NCI-H524 treated with DMSO at 0.1 percent for 48 hours (cell line): ENCODE results near the gene SCAANT1.

Source experiments
- DNase-seq: peaks from one replicate; lab custom pipeline; 2025; lab: John Stamatoyannopoulos, UW

Gene SCAANT1

DNA sequence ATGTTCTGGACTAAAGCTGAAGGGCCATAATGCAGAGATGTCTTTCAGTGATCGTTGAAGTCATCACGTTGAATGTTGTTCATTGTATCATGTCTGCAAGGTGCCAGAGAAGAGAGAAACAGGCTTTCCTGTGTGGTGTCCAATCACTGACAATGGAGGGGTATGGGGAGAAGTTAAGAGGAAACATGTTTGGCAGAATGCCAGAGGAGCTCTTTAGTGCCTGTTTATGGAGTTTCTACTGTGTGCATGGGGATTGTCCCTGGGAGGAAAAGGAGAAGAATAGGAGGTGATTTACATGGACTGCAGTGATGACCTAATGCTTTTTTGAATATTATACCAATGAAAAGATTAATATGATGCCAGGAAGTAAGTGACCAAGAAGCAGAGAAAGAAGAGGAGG lies 11.7 kb downstream of the SCAANT1 start:
- DNase-seq: no peak

GRCh38 chr3:63900010-63900409 lies 12.2 kb downstream of the SCAANT1 start:
- no peak for DNase-seq

GRCh38 chr3:63896332-63897030 lies 15.7 kb downstream of the SCAANT1 start:
- no peak for DNase-seq

DNA sequence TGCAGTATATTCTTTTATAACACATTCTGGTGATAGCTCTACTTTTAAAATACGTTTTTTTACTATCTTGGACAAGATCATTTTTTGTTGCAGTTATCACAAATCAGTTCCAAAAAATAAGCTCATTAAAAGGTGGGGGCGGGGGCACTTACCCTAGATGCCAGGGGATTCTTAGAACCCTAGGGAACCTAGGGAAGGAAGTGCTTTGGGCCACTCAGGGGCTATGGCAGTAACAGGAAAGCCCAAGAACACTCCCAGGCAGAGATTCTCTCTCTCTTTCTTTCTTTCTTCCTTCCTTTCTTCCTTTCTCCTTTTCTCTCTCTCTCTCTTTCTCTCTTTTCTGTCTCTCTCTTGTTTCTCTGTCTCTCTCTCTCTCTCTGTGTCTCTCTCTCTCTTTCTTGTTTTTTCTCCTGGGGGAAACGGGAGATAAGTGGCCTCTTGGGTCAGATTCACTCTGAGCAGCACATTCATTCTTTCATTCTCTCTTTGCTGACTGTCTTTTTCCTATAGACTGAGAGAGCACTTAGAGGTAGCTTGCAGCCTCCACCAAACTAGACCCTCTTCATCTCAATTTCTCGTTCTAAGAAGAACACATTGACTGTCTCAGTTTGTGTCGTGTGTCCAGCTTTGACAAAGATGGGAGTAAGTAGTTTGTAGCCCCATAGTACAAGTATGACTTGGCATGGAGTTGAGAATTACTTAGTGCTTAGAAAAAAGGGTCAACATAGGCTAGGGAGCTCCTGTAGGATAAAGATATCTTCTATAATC lies 16.6 kb downstream of the SCAANT1 start:
- DNase-seq: no peak

- no peak for DNase-seq
These were observed 19.3 kb downstream of the SCAANT1 start for GRCh38 chr3:63892773-63893352.

DNA sequence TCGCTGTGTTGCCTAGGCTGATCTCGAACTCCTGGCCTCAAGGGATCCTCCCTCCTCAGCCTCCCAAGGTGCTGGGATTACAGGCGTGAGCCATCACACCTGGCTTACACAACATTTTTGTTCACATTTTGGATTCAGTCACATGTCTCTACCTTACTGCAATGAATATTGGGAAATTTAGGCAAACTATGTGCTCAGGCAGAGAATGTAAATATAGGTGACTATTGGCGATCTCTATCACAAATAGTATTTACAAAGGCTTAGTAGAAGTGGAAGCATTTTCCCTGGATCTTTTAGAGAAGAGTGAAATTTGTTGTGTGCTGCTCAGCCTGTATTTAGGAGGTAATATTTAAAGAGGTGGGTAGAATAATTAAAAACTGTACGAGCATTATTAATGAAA lies 20.7 kb downstream of the SCAANT1 start:
- no peak for DNase-seq

GRCh38 chr3:63886858-63887257 lies 25.3 kb downstream of the SCAANT1 start:
- no peak for DNase-seq

GRCh38 chr3:63880653-63881052 lies 31.5 kb downstream of the SCAANT1 start:
- DNase-seq: no peak

DNA sequence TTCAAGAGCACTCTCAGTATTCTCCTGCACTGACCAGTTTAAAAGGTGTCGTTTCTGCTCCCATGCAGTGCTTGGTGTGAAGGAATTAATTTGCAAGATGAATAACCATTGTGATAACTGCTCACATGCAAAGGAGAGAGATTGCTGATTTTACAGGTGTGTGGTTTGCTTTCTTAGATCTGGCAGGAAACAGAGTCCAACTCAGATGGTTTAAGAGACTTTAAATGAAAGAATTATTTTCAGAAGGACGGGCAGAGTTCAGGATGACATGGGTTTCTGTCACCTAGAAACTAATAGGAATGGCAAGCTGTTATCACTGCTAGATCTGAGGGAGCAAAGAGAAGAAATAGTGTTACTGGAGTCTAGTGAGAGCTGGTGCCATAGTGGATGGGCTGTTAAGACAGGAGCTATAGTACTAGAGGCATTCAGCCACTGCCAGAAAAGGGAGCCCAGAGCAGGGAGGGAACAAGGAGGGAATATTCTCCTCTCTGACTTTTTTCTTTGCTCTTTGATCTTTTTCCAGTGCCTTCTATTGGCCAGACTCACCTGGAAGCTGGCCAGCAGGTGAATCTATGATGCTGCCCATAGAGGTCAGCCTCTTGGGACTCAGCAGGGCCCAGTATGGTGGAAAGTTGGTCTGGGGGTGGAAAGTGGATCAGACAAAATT lies 33.7 kb downstream of the SCAANT1 start:
- DNase-seq: no peak

DNA sequence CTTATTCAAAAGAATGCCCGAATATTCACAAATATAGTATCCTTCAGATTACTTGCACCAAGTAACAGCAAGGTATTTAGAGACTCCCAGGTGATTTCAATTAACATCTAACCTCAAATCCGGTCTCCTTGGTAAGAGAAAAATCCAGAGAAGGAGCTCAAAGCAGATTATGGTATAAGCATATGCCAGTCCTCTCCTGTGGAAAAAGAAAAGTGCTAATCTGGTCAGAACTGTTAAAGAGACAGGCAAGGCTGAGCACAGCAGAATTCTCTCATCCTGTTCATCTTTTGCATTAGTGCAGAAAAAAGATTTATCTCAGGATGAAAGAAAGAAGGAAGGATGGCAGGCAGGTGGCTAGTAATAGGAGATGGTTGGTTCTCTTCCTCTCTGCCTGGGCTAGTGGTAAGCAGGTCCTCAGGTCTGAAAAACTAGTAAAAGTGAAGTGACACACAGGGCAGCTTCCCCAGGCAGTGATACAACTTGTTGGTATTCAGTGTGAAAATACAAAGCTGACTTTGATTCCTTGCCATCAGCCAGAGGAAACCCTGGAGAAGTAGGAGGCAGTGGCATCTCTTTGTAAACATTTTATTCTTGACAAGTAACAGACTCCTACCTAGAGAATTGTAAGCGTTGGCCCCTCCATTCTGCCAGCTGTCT lies 34.3 kb downstream of the SCAANT1 start:
- DNase-seq: peak; percentile 7

DNA sequence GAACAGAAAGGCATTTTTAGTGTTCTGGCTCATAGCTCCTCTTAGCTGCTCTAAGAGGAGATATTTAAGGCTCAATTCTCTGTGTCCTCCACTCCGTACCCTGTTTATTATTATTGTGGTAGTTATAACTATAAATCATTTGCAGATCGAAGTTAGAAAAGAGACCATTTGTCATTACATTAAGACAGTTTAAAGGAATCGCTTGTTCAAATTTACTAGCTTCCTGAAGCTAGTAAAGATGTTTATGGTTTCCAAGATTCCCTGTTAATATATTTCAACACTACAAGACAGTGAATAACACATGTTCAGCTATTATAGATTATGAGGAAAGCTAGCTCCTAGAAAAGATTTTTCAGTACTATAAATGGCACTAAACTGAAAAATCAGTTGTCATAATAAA lies 35.9 kb downstream of the SCAANT1 start:
- no peak for DNase-seq

DNA sequence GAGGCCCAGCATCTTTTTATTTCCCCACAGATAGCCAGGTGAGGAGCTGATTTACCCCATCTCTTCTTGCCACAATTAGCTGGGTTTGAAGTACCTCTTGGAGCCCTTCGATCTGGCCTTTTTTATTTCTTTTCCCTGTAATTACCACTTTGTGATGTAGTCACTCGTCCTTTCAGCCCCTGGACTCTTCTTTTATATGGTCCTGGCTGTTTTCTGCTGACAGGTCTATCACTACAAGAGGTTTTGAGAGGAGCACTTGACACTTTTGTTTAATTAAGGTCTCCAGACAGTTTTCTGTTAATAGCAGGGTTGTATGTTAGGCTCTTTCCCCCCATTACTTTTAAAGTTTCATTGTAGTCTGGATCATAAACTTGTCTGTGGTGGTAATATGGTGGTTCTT lies 36.7 kb downstream of the SCAANT1 start:
- no peak for DNase-seq

- no peak for DNase-seq
These were observed 37.4 kb downstream of the SCAANT1 start for GRCh38 chr3:63874769-63875168.

DNA sequence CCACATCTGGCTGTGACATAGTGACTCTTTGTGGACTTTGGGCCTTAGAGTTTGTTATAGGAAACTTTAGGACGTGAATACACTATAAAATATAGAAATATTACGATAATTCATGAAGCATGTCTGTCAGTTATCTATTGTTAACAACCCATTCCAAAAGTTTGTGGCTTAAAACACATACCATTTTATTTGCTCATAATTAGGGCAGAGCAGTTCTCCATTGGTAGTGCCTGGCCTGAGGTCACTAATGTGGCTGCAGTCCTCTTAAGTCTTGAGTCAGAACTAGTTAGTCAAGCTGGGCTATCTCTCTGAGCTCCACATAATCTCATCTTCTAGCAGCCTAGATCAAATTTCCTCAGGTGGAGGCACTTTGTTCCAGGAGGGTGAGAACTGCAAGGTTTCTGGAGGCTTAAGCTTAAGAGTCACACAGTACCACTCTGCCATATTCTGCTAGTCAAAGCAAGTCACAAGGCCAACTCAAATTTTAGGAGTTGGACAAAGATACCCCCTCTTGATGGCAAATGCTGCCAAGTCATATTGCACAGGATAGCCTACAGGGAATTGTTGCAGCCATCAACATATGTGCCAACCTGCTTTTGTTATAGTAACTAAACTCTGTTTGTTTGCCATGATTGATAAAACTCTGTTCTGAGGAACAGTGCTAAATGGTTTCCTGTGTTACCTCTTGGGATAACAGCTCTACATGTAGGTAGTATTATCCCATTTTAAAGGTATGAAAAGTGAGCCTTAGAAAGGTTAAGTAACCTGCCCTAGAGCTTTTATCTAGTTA lies 39.9 kb downstream of the SCAANT1 start:
- no peak for DNase-seq

- DNase-seq: no peak
These were observed 41.6 kb downstream of the SCAANT1 start for GRCh38 chr3:63870615-63871005.

- DNase-seq: no peak
These were observed 42.1 kb downstream of the SCAANT1 start for GRCh38 chr3:63869940-63870614.

- no peak for DNase-seq
These were observed 45.0 kb downstream of the SCAANT1 start for GRCh38 chr3:63867225-63867624.

DNA sequence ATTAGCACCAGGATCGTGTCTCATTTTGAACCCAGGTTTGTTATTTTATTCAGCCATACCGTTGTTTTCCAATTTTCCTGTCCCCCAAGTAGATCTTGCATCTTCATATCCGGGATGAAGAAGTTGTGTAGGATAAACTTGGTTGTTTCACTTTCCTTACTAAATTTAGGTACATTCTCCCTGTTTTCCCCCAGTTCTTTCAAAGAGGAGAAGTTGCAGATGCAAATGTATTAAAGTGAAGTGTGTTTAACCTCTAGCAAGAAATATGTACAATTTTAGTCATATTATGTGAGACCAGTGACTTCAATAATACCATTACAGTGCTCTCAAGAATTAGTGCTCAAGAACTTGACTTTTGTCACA lies 47.2 kb downstream of the SCAANT1 start:
- no peak for DNase-seq

GRCh38 chr3:63864008-63864964 lies 47.9 kb downstream of the SCAANT1 start:
- DNase-seq: no peak
